T-helper 2 cell treated with Interferon-gamma antibody and Interleukin-4, amounts not matched to agents 100 ng/mL and 5 ng/mL, for 36 hours (primary cell): Measurements from ENCODE around the gene CMSS1. TPM values are rescaled to one million over a fixed set of nuclear protein-coding genes. Genes with fewer than 3 reads are reported as not detected.

ENCODE experiments used
- intact Hi-C: fragments of 100-400 bp; cut with micrococcal nuclease; formaldehyde crosslinking; loops from one replicate; pipeline ENCODE4 v1.15.1; 2023
- total RNA-seq: library from RNA; stranded (reverse); gene quantifications from 2 replicates; pipeline ENCODE4 v1.2.3, GENCODE V29; 2022

Gene CMSS1
- total RNA-seq: 53.2 and 56.4 TPM in 2 replicates

- intact Hi-C loops: loop anchor here (1.0 to 10.0 kb wide), 11 partner anchors 393 to 1993 kb away; partner anchors contain the start of genes ADGRG7, CPOX, CRYBG3 and DCBLD2
Observed at GRCh38 chr3:99817437-99818240, at the start of gene CMSS1. Gene CMSS1 (plus strand): TSS chr3:99817862.

DNA sequence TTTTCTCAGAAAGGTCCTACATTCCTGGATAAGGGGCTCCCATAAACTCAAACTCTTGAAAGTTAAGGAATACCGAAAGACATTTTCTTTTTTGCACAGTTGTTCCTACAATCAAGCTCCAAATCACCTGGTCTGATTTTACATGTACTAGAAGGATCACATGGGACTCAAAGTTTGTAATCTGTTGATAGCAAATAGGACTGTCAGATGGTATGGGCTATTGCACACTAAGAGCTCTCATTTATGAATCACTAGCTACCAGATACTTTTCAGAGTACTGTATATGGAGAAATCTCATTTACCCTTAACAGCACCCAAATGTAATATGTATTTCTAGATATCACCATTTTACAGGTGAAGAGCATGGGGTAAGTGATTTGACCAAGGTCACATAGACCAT lies 49.5 kb upstream of the CMSS1 start:
- intact Hi-C loops: no loop called here

GRCh38 chr3:99768808-99769501 lies 48.7 kb upstream of the CMSS1 start:
- intact Hi-C loops: no loop called here

DNA sequence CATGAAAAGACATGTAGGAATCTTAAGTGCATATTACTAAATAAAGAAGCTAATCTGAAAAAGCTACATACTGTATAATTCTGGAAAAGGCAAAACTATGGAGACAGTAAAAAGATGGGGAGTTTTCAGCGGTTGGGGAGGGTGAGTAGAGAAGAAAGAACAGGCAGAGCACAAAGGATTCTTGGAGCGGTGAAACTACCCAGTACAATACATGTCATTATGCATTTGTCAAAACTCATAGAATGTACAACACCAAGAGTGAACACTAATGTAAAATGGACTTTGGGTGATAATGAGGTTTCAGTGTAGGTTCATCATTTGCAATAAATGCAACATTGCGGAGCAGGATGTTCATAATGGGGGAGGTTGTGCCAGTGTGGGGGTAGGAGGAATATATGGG lies 45.5 kb upstream of the CMSS1 start:
- intact Hi-C loops: no loop called here

DNA sequence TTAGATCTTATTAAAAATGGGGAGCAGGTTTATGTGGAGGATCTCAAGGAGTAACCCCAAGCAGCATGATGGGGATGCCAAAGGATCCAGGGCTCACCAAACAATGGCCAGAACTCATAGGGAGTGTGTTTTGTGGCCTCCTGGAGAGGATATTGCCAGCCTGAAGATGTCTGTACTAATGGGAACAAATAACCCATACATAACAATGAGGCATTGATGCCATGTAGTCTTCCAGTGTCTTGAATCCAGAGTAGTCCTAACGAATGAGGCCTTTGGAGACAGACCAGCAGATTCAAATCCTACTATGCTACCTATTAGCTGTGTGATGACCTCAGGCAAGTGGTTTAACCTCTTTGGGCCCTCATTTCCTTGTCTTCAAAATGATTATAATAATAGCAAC lies 45.0 kb upstream of the CMSS1 start:
- intact Hi-C loops: no loop called here

DNA sequence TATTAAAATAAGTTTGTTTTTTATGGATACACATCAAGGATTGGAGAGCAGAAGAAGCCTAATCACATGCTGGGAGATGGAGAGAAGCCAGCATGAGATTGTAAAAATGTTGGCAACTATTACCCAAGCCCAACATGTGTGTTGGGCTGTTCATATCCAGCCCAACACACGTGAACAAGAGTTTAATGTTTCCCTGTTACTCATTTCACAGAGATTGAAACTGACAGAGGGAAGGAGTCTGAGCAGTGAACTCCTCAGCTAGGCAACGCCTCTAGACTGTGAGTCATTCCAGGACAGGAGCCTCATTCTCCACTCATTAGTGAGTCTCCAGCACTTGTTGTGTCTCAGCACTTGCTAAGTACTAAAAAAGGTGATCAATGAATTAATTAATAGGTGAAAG lies 43.2 kb upstream of the CMSS1 start:
- intact Hi-C loops: no loop called here

- intact Hi-C loops: no loop called here
Observed at GRCh38 chr3:99776516-99777209, 41.0 kb upstream of the CMSS1 start.

DNA sequence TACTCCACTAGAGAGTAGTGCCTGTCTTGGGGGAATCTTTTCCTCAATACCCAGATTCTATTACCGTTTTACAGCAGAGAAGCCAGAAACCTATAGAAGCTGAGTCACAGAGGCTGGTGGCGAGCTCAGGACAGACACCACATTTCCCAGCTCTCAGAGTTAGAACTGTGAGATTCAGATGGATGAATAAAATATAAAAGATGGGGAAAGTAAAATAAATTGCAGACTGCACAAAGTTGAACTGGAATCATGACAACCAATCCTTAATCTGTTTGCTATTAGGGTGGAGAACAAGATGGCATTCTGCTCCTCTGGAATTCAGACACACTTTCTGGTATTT lies 40.5 kb upstream of the CMSS1 start:
- intact Hi-C loops: no loop called here

- intact Hi-C loops: no loop called here
Observed at GRCh38 chr3:99777708-99778107, 40.0 kb upstream of the CMSS1 start.

GRCh38 chr3:99780749-99781148 lies 36.9 kb upstream of the CMSS1 start:
- intact Hi-C loops: no loop called here

- intact Hi-C loops: no loop called here
Observed at GRCh38 chr3:99781761-99782160, 35.9 kb upstream of the CMSS1 start.

GRCh38 chr3:99783011-99783573 lies 34.6 kb upstream of the CMSS1 start:
- intact Hi-C loops: no loop called here

- intact Hi-C loops: no loop called here
Observed at GRCh38 chr3:99789011-99789721, 28.5 kb upstream of the CMSS1 start.

DNA sequence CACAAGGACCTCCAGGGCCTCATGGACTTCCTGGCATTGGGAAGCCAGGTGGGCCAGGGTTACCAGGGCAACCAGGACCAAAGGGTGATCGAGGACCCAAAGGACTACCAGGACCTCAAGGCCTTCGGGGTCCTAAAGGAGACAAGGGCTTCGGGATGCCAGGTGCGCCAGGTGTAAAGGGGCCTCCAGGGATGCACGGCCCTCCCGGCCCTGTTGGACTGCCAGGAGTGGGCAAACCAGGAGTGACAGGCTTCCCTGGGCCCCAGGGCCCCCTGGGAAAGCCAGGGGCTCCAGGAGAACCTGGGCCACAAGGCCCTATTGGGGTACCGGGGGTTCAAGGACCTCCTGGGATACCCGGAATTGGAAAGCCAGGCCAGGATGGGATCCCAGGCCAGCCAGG lies 23.2 kb upstream of the CMSS1 start:
- intact Hi-C loops: no loop called here

DNA sequence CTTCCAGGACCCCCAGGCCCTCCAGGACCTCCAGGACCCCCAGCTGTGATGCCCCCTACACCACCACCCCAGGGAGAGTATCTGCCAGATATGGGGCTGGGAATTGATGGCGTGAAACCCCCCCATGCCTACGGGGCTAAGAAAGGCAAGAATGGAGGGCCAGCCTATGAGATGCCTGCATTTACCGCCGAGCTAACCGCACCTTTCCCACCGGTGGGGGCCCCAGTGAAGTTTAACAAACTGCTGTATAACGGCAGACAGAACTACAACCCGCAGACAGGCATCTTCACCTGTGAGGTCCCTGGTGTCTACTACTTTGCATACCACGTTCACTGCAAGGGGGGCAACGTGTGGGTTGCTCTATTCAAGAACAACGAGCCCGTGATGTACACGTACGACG lies 22.1 kb upstream of the CMSS1 start:
- intact Hi-C loops: no loop called here

- intact Hi-C loops: no loop called here
Observed at GRCh38 chr3:99799422-99799821, 18.2 kb upstream of the CMSS1 start.

- intact Hi-C loops: no loop called here
Observed at GRCh38 chr3:99803297-99803696, 14.4 kb upstream of the CMSS1 start.

- intact Hi-C loops: no loop called here
Observed at GRCh38 chr3:99805160-99805559, 12.5 kb upstream of the CMSS1 start.

DNA sequence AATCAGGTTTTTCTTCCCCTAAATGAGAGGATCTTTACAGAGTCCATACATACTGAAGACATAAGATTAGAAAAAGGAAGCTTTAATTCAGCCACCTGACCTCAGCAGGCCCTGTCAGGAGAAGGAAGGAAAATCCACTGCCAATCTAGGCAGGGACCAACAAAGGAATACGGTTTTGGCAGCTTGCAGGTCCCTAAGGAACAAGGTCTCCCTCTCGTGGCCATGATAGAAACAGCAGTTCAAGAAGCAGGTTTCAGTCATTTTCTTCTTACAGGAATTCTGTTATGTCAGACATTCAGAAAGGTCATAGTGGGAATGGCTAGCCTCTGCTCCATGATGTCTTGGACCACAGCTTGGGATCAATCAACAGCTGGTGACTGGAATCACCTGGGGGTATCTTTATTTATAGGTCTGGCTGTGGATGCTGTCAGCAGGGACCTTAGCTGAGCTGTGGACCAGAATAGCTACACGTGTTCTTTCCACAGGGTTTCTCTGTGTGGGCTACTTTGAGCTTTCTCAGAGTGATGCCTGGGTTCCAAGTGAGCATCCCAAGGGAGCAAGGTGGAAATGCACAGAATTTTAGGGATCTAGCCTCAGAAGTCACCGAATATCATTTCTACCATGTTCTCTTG lies 9.4 kb upstream of the CMSS1 start:
- intact Hi-C loops: no loop called here

DNA sequence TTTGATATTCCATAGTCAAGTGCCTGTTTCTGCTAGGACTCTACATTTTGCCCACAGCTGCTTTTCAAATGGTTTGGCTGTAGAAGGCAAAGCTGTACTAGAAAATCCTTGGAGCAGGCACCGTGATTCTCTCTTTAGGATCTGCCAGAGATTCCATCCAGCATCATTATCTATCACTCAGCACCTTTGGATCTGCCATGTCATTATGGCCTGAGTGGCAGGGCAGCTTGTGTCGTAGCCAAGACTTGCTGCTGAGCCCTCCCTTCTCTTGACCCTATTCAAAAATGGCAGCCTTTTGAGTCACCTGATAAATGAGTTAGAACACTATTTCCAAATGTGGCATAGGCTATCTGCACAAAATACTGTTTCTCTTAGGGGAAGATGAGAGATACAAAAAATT lies 8.1 kb upstream of the CMSS1 start:
- intact Hi-C loops: no loop called here

DNA sequence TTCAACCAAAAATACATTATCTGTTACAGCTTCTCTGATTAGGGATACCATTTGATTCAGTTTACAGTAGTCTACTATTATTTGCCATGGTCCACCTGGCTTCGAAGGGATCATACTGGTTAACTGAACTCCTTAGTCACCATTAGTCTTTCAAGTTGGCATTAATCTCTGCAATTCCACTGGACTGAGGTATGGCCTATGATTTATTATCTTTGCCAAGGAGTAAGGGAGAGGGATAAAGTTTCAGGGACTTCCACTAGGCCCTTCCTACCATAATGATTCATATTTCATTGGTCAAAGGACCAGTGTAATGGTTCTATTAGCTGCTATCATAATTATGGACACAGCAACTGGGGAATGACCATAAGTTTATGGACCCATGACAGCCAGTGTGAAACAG lies 7.3 kb upstream of the CMSS1 start:
- intact Hi-C loops: loop anchor here (10.0 kb wide), 4 partner anchors 794 to 1986 kb away; partner anchors contain the start of genes ADGRG7, CRYBG3, DCBLD2 and GABRR3
